Activated CD4-positive, CD25-positive, alpha-beta regulatory T cell (primary cell): ENCODE measurements around the gene MRPS5.

Source experiments
- DNase-seq, 4 experiments: peaks; one replicate each; lab custom pipeline; 2025; lab: John Stamatoyannopoulos, UW

Gene MRPS5

DNA sequence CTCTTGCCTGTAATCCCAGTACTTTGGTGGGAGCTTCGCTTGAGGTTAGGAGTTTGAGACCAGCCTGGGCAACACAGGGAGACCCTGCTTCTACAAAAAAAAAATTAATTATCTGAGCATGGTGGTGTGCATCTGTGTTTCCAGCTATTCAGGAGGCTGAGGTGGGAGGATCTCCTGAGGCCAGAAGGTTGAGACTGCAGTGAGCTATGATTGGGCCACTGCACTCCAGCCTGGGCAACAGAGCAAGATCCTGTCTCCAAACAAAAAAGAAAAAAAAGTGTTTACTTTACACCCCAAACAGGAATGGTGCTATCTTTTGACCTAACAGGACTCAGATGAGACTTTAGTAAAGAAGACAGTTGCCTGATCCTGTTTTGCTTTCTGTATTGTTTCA, 60.5 kb downstream of the MRPS5 start:
- DNase-seq: no peak

DNA sequence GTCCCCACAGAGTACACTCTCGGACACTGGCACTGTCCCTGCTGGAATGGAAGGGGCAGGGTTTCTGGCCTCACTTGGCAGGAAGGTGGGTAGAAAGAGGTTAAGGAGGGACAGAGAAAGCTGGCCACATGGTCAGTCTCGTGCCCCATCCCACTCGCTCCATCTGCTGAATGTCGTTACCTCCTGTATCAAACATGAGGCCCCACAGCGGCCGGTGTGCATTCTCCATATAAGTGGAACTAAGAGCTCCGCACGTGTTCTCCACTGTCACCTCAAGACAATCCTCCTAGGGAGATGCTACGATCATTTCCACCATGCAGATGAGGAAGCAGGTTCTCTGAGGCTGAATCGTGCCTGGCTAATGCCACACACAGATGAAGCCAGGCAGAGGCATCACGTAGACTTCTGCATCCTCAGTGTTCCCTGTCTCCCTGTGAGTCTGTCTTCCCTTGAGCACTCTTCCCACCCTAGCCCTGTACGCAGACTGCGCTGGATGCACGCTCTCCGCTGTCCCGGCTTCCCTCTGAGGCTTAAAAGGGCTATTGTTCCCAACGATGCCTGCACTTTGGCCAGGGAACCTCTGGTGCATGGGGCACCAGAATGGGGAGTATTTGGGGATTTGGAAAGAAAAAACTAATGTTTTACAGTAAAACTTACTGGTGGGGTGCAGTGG, 61.0 kb downstream of the MRPS5 start:
- DNase-seq: no peak

DNA sequence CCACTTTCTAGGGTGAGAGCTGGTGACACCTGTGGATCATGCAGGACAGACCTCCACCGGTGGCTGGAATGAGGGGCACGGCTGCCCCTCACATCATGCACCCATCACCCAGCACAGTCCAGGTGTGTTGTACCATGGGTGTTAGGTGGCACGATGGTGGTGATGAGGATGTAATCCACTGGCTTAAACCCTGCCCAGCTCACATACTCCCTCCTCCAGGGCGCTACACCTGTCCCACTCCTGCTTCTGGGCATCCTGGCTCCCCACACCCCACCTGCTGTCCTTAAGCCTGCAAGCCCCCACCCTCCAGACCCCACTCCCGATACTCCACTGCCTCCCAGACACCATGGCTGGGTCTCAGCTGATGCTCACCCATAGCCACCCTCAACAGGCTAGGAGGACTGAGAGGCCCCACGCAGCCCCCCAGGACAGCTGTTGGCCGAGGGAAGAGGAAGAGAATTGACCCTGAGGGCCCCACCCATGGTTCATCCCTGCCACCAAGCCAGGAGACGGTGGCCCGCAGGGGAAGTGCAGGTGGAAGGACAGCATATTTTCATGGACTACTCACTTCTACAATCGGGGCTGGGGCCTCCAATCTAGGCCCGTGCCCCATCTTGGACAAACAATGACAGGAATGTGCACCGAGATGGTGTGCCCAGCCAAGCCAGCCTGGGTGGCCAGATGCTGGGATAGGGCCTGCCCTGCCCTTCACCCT, 61.8 kb downstream of the MRPS5 start:
- no peak for DNase-seq

DNA sequence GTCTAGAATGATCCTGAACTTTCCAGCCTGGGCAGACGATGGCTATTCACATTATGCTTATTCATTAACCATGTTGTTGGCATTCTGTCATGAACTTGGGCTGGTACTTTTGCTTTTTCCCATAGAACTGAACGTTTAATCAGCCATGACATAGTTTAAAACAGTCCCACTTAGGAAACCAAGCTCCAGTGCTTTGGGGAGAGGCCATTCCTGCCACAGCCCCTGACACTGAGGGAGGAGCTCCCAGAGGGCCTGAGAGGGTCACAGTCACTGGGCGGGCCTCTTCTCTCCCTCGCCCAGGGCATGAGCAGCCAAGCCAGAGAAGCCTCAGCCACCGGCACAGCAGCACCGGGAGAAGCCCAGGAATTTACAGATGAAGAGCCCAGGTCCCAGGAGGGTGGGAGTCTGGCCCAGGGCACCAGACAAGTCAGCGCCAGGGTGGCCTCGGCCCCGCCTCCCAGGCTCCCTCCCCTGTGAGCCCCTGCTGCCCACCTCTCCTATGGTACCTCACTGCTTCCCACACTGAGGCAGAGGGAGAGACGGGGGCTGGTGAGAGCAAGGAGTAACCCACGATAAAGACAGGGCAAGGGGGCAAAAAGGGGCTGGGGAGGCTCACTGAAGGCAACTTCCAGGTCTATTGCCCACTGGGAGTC, 62.5 kb downstream of the MRPS5 start:
- DNase-seq: no peak

DNA sequence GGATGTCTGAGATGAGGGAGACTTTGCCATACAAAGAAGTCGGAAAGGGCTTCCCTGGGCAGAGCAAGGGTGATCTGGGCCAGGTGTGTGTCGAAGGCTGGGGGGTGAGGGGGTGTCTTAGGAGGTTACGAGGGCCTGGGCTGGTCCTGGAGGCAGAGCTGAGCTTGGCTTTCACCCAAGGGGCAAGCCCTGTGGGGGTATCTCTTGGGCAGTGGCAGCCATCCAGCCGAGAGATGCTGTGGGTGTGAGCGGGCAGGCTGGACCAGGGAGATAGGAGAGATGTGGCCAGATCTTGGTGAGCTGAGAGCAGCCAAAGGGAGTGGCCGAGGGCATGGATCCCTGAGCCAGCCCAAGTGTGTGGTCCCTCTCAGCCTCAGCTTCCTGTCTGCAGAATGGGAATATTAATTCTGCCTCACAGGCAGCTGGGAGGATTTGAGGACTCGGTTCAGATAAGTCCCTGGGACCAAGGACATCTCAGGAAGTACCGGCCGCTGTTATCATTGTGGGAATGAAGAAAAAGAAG, 63.1 kb downstream of the MRPS5 start:
- DNase-seq: no peak

DNA sequence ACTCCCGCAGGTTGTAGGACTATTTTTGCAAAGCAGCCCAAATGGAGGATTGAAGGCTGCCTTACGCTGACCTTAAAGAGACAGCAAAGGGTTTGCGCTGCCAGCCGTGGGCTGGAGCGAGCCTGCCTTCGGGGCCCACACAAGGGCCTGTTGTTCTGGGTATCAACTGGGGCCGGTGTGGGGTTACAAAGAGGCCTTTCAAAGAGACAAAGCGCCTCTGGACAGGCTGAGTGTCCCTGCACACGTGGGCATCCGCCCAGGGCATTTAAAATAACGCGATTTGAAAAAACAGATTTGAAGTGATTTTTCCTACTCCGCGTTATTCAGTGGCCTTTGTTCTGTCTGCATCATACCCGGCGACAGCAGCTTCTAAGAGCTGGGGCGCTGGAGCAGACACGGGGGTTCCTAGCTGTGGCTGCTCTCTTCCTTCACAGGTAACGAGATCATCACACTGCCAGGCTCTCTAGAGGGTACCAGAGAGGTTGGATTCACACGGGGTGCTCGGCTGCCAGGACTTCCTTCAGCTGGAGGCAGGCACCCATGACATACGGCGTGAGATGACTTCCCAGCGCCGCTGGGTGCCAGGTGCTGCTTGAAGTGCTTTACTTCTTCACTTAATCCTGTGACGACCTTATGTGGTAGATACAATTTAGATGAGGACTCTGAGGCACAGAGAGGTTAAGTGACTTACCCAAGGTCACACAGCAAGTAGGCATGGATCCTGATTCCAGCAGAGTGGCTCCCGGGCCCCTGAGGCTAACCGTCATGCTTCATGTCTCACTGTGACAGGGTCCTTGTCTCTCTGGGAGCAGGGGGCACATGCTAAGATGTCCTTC, 63.9 kb downstream of the MRPS5 start:
- no peak for DNase-seq

DNA sequence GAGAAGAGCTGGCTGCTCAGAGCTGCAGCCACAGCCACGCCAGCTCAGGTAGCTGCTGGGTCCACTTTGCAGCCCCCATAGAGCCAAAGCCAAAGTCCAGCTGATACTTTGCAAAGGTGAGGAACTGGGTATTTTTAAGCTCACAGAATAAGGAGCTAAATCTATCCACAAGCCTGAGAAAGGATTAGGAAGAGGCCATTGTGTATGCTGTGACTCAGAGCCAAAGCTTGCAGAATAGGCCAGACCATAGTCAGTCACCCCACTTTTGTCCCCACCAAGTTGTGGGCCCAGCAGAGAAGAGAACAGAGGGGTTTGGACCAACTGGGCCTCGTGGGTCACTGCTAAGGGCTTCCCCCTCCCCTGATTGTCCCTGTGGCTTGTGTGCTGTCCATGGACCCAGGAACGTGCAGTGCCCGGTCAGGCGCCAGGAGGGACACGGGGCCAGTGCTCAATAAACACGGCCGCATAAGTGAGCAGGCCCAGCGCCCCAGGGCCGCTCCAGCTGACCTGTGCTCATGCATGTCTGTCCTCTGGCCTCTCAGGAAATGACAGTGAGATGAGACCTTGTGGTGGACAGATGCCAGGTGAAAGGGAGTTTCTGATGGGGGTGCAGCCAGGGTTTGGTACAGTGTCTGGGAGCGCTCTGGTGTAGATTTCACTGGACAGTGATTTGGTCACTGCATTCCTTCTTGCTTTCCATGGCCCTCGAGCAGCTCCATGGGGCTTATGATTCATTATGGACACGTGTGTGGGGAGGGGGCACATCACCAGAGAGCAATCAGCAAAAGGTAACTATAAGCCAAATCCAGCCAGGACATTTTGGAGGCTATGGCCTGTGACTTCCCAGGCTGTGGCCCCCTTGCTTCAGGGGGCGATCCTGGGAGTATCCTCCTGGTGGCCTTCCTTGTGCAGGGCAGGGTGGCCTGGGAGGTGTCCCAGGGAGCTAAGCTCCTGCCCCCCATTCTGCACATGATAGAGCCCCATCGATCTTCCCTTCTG, 64.8 kb downstream of the MRPS5 start:
- no peak for DNase-seq

DNA sequence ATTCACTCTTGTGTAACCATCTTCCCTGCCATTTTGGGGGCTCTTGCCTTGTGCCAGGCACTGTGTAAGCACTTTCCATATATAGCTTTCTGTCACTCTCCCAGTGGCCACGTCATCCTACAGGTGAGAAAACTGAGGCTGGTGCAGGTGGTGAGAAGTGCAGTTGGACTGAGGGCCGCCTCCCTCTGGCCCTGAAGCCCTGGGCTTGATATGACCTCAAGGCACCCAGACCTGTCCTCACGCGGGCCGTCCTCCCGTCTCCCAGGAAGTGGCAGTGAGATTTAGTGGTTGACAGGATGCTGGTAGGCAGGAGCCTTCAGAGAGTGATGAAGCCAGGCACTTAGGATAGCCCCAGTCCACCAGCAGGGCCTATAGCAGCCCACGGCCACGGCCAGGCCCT, 65.6 kb downstream of the MRPS5 start:
- DNase-seq: no peak

DNA sequence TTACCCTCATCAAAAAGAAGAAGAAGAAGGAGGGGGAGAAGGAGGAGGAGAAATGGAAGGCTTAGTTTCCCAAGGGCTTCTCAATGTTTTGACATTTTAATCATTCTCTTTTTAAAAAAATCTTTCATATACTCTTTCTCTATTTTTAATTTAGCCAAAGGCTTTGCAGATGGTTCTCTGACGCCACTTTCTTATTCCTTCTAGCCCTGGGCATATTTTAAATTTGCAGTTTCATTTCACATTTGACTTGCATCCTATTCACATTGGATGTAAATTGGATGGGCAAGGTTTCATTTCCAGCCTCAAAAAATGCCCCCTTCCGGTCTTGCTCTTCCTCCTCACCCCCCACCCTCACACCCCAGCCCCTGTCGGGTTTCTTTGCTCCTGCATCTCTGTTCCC, 66.3 kb downstream of the MRPS5 start:
- no peak for DNase-seq

DNA sequence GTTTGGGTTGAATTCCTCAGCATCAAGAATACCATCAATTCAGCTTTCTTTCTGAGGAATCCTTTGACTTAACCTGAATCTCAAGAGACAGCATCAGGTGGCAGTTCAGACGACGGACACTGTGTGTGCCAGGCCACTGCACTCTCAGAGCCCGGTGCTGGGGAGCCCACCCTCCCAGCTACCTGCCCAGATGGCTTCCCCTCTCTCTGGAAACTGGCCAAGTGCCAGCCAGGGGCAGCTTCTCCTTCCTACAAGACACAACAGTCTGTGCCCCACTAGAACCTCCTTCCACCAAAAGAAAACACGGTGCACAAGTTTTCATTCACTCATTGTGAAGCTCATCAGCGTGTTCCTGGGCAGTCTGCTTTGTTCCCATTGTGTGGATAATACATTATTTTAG, 67.6 kb downstream of the MRPS5 start:
- DNase-seq: no peak

DNA sequence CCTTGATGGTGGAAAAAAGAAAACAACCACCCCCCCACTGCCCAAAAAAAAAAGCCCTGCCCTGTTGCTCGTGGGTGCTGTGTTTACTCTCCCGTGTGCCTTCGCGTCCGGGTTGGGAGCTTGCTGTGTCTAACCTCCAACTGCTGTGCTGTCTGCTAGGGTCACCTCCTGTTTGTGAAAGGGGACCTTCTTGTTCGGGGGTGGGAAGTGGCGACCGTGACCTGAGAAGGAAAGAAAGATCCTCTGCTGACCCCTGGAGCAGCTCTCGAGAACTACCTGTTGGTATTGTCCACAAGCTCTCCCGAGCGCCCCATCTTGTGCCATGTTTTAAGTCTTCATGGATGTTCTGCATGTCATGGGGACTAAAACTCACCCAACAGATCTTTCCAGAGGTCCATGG, 68.1 kb downstream of the MRPS5 start:
- no peak for DNase-seq

DNA sequence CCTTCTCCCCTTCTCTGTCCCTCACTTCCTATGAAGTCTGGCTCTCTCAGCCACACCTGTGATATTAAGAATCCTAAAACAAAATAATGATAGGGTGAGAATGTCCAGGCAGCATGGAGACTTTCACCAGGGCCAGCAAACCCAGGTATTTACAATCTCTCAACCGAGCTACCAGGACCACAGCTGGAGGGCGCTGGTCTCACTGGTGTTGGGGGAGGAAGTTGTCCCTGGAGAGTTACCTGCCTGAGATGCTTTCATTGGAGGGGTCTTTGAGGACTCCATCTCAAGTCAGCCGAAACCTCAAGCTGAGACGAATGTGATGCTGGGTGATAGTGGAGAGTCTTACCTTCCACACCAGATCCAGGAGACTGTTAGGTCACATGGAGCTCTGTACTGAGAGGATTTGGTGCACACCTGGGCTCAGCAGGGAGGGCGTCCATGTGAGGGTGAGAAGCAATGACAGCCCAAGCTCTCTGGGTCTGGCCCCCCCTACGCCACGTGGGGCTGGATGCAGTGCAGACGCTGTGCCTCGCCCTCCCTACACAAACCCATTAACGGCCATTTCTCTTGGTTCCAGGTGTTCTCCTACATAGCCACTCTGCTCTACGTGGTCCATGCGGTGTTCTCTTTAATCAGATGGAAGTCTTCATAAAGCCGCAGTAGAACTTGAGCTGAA, 68.7 kb downstream of the MRPS5 start:
- DNase-seq: no peak

DNA sequence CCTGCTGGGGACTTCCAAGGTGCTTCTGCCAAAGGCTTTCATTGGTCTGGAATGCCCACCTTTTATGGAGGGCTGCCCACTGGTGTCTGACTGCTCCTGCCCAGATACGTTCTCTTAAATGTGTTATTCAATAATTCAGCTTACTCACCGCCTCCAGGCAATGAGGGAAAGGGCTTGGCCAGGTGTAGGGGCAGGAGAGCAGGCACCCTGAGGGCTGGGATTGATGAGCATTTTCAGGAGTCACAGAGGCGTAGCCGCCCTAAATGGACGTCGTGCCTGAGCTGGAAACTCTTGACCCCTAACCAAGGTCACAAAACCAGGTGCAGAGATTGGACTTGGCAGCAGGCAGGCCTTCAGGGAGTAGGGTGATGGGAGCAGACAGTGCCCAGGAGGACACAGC, 69.3 kb downstream of the MRPS5 start:
- no peak for DNase-seq

DNA sequence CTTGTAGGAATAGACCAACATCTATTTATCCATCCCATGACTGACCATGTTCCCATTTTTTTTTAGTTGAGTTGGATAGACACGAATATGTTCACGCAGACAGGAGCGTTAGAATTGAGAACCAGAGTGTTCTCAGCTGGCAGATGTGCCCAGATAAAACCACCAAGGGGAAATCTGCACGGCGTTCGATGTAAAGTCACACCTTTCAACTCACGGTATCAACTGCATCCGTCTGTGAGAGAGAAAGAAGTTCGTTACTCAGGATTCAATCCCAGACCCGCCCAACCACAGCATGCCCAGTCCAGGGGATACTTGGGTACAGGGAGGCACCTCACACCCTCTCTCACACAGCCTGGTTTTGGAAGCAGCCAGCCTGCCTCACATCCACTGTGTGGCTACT, 70.0 kb downstream of the MRPS5 start:
- DNase-seq: no peak

DNA sequence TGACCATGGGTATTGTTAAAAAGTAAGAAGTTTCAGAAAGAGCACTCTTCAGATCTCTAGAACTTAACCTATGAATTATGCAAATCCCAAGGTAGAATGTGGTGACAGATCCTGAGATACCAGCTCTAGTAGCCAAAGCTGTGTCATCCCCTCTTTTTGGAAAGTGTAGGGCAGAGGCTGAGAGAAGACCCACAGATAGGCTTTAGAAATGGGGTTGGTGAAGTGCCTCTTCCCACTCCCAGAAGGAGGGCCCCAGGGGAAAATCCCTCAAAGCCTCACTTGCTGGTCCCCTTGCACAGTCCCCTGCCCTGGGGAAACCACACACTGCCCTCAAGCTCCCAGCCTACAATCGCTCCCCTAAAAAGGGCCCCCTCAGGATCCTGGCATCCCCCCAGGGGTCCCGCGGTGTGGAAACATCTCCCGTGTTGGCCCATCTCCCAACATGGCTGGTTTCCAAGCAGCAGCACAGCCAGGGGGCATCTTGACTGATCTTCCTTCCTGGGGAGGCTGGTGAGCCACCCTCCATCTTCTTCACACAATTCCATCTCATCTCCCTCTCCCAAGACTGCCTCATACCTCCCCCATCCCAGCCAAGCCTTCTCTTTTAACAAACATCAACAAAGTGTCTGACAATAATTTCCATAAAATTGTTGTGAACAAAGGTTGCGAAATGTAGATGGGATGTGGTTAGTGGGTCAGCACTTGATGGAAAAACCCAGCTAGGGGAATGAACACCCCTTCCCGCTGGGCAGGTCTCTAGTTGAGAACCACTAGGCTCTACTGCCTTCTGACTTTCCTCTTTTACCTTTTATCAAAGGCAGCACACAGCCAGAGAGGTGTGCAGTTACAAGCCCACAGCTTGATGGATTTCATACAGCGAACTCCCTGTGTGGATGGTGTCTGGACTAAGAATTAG, 71.0 kb downstream of the MRPS5 start:
- DNase-seq: no peak

DNA sequence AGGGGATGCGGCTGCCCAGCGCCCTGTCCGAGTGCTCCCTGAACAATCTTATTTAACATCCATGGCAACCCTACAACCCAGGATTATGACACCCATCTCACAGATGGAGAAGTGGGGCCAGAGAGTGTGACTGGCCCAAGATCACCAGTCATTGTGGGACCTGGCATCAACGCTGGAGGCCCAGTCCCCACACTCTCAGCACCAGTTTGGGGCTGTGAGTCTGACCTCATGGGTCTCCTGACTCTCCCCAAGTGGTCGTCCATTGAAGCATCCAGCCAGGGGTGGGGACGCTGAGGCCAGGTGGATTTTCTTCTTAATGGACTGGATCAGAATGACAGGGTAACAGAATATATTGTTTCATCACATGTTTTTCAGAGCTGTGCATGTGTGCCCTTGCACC, 71.6 kb downstream of the MRPS5 start:
- DNase-seq: no peak

DNA sequence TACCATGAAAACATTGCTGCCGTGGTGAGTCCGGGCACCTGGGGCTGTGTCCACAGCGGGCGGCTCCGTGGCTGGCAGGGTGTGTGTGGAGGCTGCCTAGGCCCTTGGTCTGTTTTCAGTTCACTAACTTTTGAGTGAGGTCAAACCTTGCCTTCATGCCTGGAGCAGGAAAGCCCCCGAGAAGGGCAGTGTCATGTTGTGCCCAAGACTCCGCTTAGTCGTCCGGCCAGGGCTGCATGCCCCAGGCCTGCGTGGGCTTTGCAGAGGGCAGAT, 72.0 kb downstream of the MRPS5 start:
- DNase-seq: no peak

DNA sequence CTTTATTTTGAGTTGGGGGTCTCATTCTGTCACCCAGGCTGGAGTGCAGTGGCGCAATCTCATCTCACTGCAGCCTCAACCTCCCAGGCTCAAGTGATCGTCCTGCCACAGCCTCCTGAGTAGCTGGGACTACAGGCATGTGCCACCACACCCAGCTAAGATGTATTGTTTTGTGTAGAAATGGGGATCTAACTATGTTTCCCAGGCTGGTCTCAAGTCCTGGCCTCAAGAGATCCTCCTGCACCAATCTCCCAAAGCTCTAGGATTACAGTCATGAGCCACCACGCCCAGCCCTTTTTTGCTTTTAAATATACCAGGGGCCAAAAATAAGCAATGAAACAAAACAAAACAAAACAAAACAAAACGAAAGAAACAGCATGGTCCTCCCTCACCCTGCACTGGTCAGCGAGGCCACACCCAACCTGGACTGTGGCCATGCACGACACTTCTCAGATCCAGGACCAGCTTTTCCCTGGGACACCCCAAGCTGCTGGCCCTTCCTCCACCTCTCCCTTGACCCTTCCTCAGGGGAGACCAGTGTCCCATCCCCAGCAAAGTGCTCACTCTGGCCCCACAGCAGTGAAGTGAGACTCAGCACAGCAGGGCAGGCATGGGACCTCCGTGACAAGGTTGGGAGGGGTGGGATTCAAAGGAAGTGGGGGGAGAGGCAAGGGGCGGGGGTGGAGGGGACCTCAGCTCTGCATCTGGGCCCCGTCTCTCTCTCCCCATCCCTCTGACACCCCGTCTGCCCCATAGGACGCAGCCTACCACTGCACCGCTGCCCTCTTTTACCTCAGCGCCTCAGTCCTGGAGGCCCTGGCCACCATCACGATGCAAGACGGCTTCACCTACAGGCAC, 72.6 kb downstream of the MRPS5 start:
- DNase-seq: no peak
